OCI-LY3 (cell line): Measurements from ENCODE around the gene NEUROG1.

Experiments used
- H2AFZ ChIP-seq: fragments of 200-600, 300-600 bp; shearing (Covaris generic); 2 replicates; pipeline ENCODE4 v1.6.0; 2014; ENCODE audit warnings: antibody characterized with exemption, low read depth, low read length
- H3K27ac ChIP-seq: fragments of 200-600, 300-600 bp; sonication (generic); 2 replicates; pipeline ENCODE4 v1.5.1; 2014; ENCODE audit warnings: mild to moderate bottlenecking, low read length, moderate library complexity, mixed read lengths
- H3K27me3 ChIP-seq: fragments of 200-600, 300-600 bp; sonication (generic); 2 replicates; pipeline ENCODE4 v1.6.1; 2014; ENCODE audit warnings: low read depth, low read length, mixed read lengths
- H3K36me3 ChIP-seq: fragments of 200-600, 300-600 bp; sonication (generic); replicated peaks from 2 replicates; pipeline ENCODE3; 2014; ENCODE audit warnings: low read depth, low read length, mixed read lengths
- H3K4me1 ChIP-seq: fragments of 300-600, 200-600 bp; sonication (generic); 2 replicates; pipeline ENCODE4 v1.6.1; 2014; ENCODE audit warnings: low read length, mixed read lengths
- H3K4me2 ChIP-seq: fragments of 200-600, 300-600 bp; sonication (generic); 2 replicates; pipeline ENCODE4 v1.6.1; 2014; ENCODE audit warnings: low read length, mixed read lengths
- H3K4me3 ChIP-seq: fragments of 300-600, 200-600 bp; sonication (generic); 2 replicates; pipeline ENCODE4 v1.5.1; 2014; ENCODE audit warnings: antibody characterized with exemption, mild to moderate bottlenecking, low read length, moderate library complexity
- H3K79me2 ChIP-seq: fragments of 300-600, 200-600 bp; shearing (Covaris generic); 2 replicates; pipeline ENCODE4 v1.6.1; 2014; ENCODE audit warnings: mild to moderate bottlenecking, low read length, mixed read lengths
- H3K9ac ChIP-seq: fragments of 300-600, 200-600 bp; shearing (Covaris generic); 2 replicates; pipeline ENCODE4 v1.6.0; 2014; ENCODE audit warnings: mild to moderate bottlenecking, low read length, moderate library complexity
- H3K9me3 ChIP-seq: fragments of 200-600, 300-600 bp; shearing (Covaris generic); 2 replicates; pipeline ENCODE4 v1.6.1; 2014; ENCODE audit warnings: low read length, mixed read lengths; ENCODE audit not compliant: insufficient read depth
- H4K20me1 ChIP-seq: fragments of 200-600, 300-600 bp; sonication (generic); 2 replicates; pipeline ENCODE4 v1.6.1; 2016; ENCODE audit warnings: low read length, mixed read lengths; ENCODE audit not compliant: insufficient read depth
- CTCF ChIP-seq: fragments of 200-600, 300-600 bp; sonication (generic); IDR thresholded peaks from 2 replicates; pipeline ENCODE4 v1.5.1; 2014; ENCODE audit warnings: antibody characterized with exemption, low read length, low read depth
- EZH2phosphoT487 ChIP-seq: fragments of 200-600 bp; shearing (Covaris generic); IDR thresholded peaks from 2 replicates; pipeline ENCODE4 v1.6.1; 2018; ENCODE audit warnings: antibody characterized with exemption, mixed run types, low read depth

NEUROG1 gene

GRCh38 chr5:135566422-135567400 lies 30.9 kb upstream of the NEUROG1 start:
- Histone ChIP-seq H3K36me3 (no peaks in the 10 kb centered on the region), H2AFZ (peak overlapping the region; percentile 91), H3K9ac (no peak overlapping the region), H3K9me3 (no peaks in the 10 kb centered on the region), H3K27me3 (no peaks in the 10 kb centered on the region), H4K20me1 (no peaks in the 10 kb centered on the region), H3K4me2 (peak overlapping the region; percentile 79; the same call in 1 of the 2 replicates), H3K4me3 (no peak overlapping the region), H3K79me2 (no peaks in the 10 kb centered on the region), H3K4me1 (peaks cover 2% of the 10 kb centered on the region), H3K27ac (no peak overlapping the region)
- TF ChIP-seq CTCF: no peak
- TF ChIP-seq EZH2phosphoT487: no peak

- H3K4me1 ChIP-seq: peaks cover 7% of the 10 kb centered on the region
- H3K4me2 ChIP-seq: peak overlapping the region; percentile 79
- H3K9ac ChIP-seq: no peak overlapping the region
- H3K4me3 ChIP-seq: peak overlapping the region; percentile 64
- no peak overlapping the region for H3K27ac ChIP-seq
- no peaks in the 10 kb centered on the region for H3K27me3 ChIP-seq
- TF ChIP-seq CTCF (peak; percentile 80), EZH2phosphoT487 (no peak)
- H4K20me1 ChIP-seq: no peaks in the 10 kb centered on the region
- H3K9me3 ChIP-seq: no peaks in the 10 kb centered on the region
- peak overlapping the region; percentile 91 for H2AFZ ChIP-seq
- no peaks in the 10 kb centered on the region for H3K79me2 ChIP-seq
- H3K36me3 ChIP-seq: no peaks in the 10 kb centered on the region
Measured at GRCh38 chr5:135565725-135566421, 30.1 kb upstream of the NEUROG1 start.

- Histone ChIP-seq H3K4me3 (no peak overlapping the region), H3K4me2 (no peak overlapping the region), H3K36me3 (no peaks in the 10 kb centered on the region), H2AFZ (no peak overlapping the region), H3K9me3 (no peaks in the 10 kb centered on the region), H3K79me2 (no peaks in the 10 kb centered on the region), H3K27ac (no peak overlapping the region), H3K9ac (no peak overlapping the region), H4K20me1 (no peaks in the 10 kb centered on the region), H3K4me1 (peaks cover 12% of the 10 kb centered on the region), H3K27me3 (no peaks in the 10 kb centered on the region)
- TF ChIP-seq EZH2phosphoT487 (no peak), CTCF (no peak)
Measured at GRCh38 chr5:135565266-135565665, 29.5 kb upstream of the NEUROG1 start.

- H4K20me1 ChIP-seq: no peaks in the 10 kb centered on the region
- no peaks in the 10 kb centered on the region for H3K36me3 ChIP-seq
- no peaks in the 10 kb centered on the region for H3K9me3 ChIP-seq
- H3K79me2 ChIP-seq: no peaks in the 10 kb centered on the region
- H3K4me3 ChIP-seq: no peak overlapping the region
- H3K9ac ChIP-seq: no peak overlapping the region
- no peak overlapping the region for H2AFZ ChIP-seq
- H3K27ac ChIP-seq: no peak overlapping the region
- H3K27me3 ChIP-seq: 0 out of 2 replicates have a peak, but pooled peaks cover 1% of the 10 kb centered on the region
- TF ChIP-seq EZH2phosphoT487 (no peak), CTCF (no peak)
- peaks cover 14% of the 10 kb centered on the region for H3K4me1 ChIP-seq
- no peak overlapping the region for H3K4me2 ChIP-seq
Measured at GRCh38 chr5:135564331-135564730, 28.6 kb upstream of the NEUROG1 start.
